NCI-H2227 treated with DMSO at 0.1 percent for 48 hours (cell line): Measurements from ENCODE around the gene PTPRK.

ENCODE experiments used
- DNase-seq: peaks from one replicate; lab custom pipeline; 2025; lab: John Stamatoyannopoulos, UW

The PTPRK gene

GRCh38 chr6:128179876-128180438 lies 340.4 kb downstream of the PTPRK start:
- peak; percentile 18 for DNase-seq

- no peak for DNase-seq
Measured at GRCh38 chr6:128174724-128175123, 345.7 kb downstream of the PTPRK start.

- DNase-seq = no peak
Measured at GRCh38 chr6:128172752-128173682, 347.4 kb downstream of the PTPRK start.

- no peak for DNase-seq
Measured at GRCh38 chr6:128172081-128172480, 348.3 kb downstream of the PTPRK start.

- DNase-seq = no peak
Measured at GRCh38 chr6:128171182-128171581, 349.2 kb downstream of the PTPRK start.

GRCh38 chr6:128168244-128168643 lies 352.2 kb downstream of the PTPRK start:
- DNase-seq = no peak

- no peak for DNase-seq
Measured at GRCh38 chr6:128167552-128167951, 352.8 kb downstream of the PTPRK start.

- DNase-seq = no peak
Measured at GRCh38 chr6:128164254-128164653, 356.1 kb downstream of the PTPRK start.

- DNase-seq = no peak
Measured at GRCh38 chr6:128162423-128162822, 358.0 kb downstream of the PTPRK start.

- no peak for DNase-seq
Measured at GRCh38 chr6:128161839-128162238, 358.6 kb downstream of the PTPRK start.

- no peak for DNase-seq
Measured at GRCh38 chr6:128161263-128161662, 359.1 kb downstream of the PTPRK start.

- no peak for DNase-seq
Measured at GRCh38 chr6:128158496-128158895, 361.9 kb downstream of the PTPRK start.

GRCh38 chr6:128156321-128157111 lies 363.9 kb downstream of the PTPRK start:
- no peak for DNase-seq

GRCh38 chr6:128155826-128156225 lies 364.6 kb downstream of the PTPRK start:
- no peak for DNase-seq

- no peak for DNase-seq
Measured at GRCh38 chr6:128152551-128152950, 367.8 kb downstream of the PTPRK start.

- DNase-seq = no peak
Measured at GRCh38 chr6:128150376-128150775, 370.0 kb downstream of the PTPRK start.

GRCh38 chr6:128149796-128150195 lies 370.6 kb downstream of the PTPRK start:
- no peak for DNase-seq

- no peak for DNase-seq
Measured at GRCh38 chr6:128144320-128144719, 376.1 kb downstream of the PTPRK start.

GRCh38 chr6:128141932-128142331 lies 378.5 kb downstream of the PTPRK start:
- DNase-seq = no peak

GRCh38 chr6:128139519-128139918 lies 380.9 kb downstream of the PTPRK start:
- no peak for DNase-seq

GRCh38 chr6:128138694-128139093 lies 381.7 kb downstream of the PTPRK start:
- DNase-seq = peak; percentile 70

GRCh38 chr6:128135325-128135724 lies 385.1 kb downstream of the PTPRK start:
- DNase-seq = no peak

- DNase-seq = no peak
Measured at GRCh38 chr6:128131566-128131965, 388.8 kb downstream of the PTPRK start.
